Measurements from ENCODE around the gene TCERG1L. TPM values are rescaled to one million over a fixed set of nuclear protein-coding genes. Genes with fewer than 3 reads are reported as not detected.
"Not testable (repeated sequence)": the region's sequence is repeated elsewhere in the genome, so short reads cannot be mapped to it uniquely, and the experiment has no call there.

The TCERG1L gene
- total RNA-seq, 2 experiments from 2014 or later, result 0.08 TPM; not detected in 1

- no peak for DNase-seq
- no peak overlapping the region for H3K27ac Mint-ChIP-seq
- peaks cover 2% of the 10 kb centered on the region for H3K9me3 Mint-ChIP-seq
- no peak overlapping the region for H3K4me3 Mint-ChIP-seq
- H3K27me3 Mint-ChIP-seq, result peaks cover 2% of the 10 kb centered on the region
- H3K4me1 Mint-ChIP-seq, result no peaks in the 10 kb centered on the region
- no peaks in the 10 kb centered on the region for H3K36me3 Mint-ChIP-seq
Measured at GRCh38 chr10:131177431-131178327, 133.8 kb downstream of the TCERG1L start.

DNA sequence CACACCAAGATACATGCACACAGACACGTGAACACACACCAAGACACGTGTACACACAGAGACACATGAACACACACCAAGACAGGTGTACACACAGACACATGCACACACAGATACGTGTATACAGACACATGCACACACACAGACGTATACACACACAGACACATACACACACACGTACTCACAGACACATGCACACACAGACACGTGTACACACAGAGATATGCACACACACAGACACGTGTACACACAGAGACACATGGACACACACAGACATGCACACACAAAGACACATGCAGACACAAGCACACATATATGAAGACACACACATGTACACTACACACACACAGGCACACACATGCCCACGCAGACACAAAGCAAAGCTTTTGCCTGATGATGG is 134.6 kb downstream of the TCERG1L start:
- DNase-seq, result no peak
- Mint-ChIP-seq H3K4me1 (no peaks in the 10 kb centered on the region), H3K27me3 (peaks cover 2% of the 10 kb centered on the region), H3K27ac (no peak overlapping the region), H3K9me3 (peaks cover 2% of the 10 kb centered on the region), H3K4me3 (no peak overlapping the region), H3K36me3 (no peaks in the 10 kb centered on the region)

DNA sequence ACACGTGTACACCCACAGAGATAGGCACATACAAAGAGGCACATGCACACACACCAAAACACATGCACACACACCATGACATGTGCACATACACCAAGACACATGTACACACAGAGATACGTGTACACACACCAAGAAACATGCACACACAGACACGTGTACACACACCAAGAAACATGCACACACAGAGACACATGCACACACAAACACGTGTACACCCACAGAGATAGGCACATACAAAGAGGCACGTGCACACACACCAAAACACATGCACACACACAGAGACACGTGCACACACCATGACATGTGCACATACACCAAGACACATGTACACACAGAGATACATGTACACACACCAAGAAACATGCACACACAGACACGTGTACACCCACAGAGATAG is 135.2 kb downstream of the TCERG1L start:
- not testable (repeated sequence) for H3K27ac Mint-ChIP-seq, H3K36me3 Mint-ChIP-seq, H3K4me1 Mint-ChIP-seq, H3K27me3 Mint-ChIP-seq, DNase-seq, H3K4me3 Mint-ChIP-seq, H3K9me3 Mint-ChIP-seq

- H3K27me3 Mint-ChIP-seq, result peaks cover 6% of the 10 kb centered on the region
- H3K4me3 Mint-ChIP-seq, result no peak overlapping the region
- H3K36me3 Mint-ChIP-seq, result no peaks in the 10 kb centered on the region
- DNase-seq, result no peak
- no peak overlapping the region for H3K27ac Mint-ChIP-seq
- H3K9me3 Mint-ChIP-seq, result peaks cover 2% of the 10 kb centered on the region
- no peaks in the 10 kb centered on the region for H3K4me1 Mint-ChIP-seq
Measured at GRCh38 chr10:131175891-131176290, 135.6 kb downstream of the TCERG1L start.

DNA sequence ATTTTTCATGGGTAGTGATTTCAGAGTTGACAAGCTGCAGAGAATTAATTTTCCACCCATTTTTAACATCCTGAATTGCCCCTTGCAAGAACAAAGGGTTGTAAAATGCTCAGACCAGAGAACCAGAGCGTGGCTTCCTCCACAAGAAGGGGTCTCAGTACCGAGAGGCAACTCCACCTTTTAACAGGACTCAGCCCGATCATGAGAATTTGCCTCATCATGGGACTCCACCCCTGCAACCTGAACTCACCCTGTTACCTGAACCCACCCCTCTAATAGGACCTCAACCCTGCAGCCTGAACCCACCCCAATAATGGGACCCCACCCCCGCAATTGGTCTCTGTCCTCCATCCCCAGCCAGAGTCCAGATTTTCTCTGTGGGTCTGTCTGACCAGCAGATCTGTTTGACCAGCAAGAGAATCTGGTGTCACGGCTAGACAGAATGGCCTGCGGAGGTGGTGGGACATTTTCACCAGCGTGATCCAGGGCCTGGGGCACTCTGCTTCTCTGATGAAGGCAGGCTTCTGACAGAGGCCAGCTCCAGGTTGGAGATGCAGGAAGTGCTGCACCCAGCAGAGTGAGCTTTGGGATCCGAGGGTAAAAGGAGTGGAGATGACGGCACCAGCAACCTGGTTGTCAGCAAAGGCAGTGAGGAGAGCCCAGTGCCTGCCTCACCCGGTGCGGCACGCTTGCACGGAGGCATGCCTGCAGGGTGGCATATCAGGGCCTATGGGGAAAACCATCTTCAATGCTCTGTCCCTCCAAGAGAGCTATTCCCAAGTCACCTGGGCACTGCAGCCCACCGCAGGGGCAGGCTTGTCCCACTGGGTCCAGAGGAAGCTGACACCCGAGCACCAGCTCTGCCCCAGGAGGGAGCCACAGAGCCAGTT is 136.6 kb downstream of the TCERG1L start:
- no peaks in the 10 kb centered on the region for H3K36me3 Mint-ChIP-seq
- peaks cover 4% of the 10 kb centered on the region for H3K27me3 Mint-ChIP-seq
- no peak overlapping the region for H3K4me3 Mint-ChIP-seq
- no peaks in the 10 kb centered on the region for H3K4me1 Mint-ChIP-seq
- H3K9me3 Mint-ChIP-seq, result peaks cover 2% of the 10 kb centered on the region
- DNase-seq, result no peak
- H3K27ac Mint-ChIP-seq, result no peak overlapping the region

- H3K4me1 Mint-ChIP-seq, result no peaks in the 10 kb centered on the region
- H3K27ac Mint-ChIP-seq, result no peak overlapping the region
- no peak overlapping the region for H3K4me3 Mint-ChIP-seq
- DNase-seq, result no peak
- peaks cover 4% of the 10 kb centered on the region for H3K27me3 Mint-ChIP-seq
- H3K36me3 Mint-ChIP-seq, result no peaks in the 10 kb centered on the region
- H3K9me3 Mint-ChIP-seq, result peaks cover 2% of the 10 kb centered on the region
Measured at GRCh38 chr10:131174211-131174565, 137.3 kb downstream of the TCERG1L start.

DNA sequence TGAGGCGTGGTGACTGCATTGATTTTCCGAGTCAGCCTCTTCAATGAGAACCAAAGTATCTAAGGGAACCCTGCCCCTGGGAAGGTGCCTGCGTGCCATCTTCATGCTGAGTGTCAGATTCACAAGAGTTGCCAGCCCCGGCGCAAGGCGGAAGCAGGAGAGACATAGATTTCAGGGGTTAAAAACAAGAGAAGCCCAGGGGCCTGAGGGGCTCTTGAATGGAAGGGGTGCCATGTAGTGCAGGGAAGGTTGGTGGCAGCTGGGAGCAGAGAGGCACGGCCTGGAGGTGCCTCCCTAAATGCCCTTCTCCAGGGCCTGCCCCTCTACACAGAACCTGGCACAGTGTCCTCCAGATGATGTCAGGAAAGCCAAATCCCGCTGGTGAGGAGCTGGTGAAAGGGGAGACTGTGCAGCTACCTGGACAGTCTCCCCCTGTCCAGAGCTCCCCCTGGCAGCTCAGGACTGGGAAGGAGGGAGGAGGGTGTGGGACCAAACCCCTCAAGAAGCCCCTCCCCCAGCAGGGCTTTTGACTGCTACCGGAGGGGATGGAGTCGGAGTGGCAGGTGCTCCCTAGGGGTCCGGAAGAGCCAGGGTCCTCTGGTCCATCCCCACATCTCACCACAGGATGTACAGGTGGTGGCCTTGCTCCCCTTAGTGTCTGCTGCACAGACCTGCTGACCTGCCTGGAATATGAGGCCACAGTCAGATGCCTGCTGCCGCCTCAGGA is 137.9 kb downstream of the TCERG1L start:
- H3K36me3 Mint-ChIP-seq, result no peaks in the 10 kb centered on the region
- DNase-seq, result no peak

GRCh38 chr10:131172433-131172832 is 139.1 kb downstream of the TCERG1L start:
- Mint-ChIP-seq H3K9me3 (peaks cover 2% of the 10 kb centered on the region), H3K4me3 (no peak overlapping the region), H3K27ac (no peak overlapping the region), H3K36me3 (no peaks in the 10 kb centered on the region), H3K27me3 (peaks cover 4% of the 10 kb centered on the region), H3K4me1 (no peaks in the 10 kb centered on the region)
- no peak for DNase-seq

More for the DNA sequence above, 137.9 kb downstream of the TCERG1L start:
- Mint-ChIP-seq H3K4me1 (no peaks in the 10 kb centered on the region), H3K4me3 (no peak overlapping the region), H3K27me3 (peaks cover 4% of the 10 kb centered on the region), H3K27ac (no peak overlapping the region), H3K9me3 (peaks cover 2% of the 10 kb centered on the region)

- no peak for DNase-seq
- no peaks in the 10 kb centered on the region for H3K9me3 Mint-ChIP-seq
- no peaks in the 10 kb centered on the region for H3K4me1 Mint-ChIP-seq
- H3K36me3 Mint-ChIP-seq, result no peaks in the 10 kb centered on the region
- H3K27ac Mint-ChIP-seq, result no peak overlapping the region
- H3K4me3 Mint-ChIP-seq, result no peak overlapping the region
- peaks cover 4% of the 10 kb centered on the region for H3K27me3 Mint-ChIP-seq
Measured at GRCh38 chr10:131169146-131169545, 142.4 kb downstream of the TCERG1L start.

DNA sequence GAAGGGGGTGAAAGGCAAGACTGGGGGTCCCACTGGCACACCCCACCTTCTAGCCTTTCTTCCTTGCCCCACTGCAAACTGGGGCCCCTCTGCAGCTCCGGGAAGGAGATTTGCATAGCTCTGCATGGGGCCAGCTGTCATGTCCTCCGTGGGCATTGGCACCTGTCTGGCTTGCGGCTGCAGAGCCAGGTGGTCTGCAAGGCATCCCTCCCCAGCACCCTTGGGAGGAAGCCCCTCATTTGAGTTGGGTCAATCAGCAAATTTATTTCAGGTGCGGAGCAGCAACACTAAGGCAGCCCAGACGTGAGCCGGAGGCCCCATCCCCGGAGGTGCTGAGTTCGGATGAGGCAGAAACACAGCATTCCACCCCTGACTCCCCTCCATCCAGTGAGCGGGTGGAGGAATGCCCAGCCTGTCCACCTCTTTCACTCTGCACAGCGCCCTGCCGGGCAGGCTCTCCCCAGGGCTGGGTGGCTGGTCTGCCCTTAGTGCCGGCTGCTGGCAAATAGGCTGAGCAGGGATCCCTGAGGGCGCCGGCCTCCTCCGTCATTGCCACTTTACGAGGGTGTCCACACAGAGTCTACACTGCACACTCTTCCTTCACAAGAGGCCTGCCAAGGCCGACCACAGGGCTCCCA is 143.2 kb downstream of the TCERG1L start:
- peaks cover 4% of the 10 kb centered on the region for H3K27me3 Mint-ChIP-seq
- H3K36me3 Mint-ChIP-seq, result no peaks in the 10 kb centered on the region
- H3K27ac Mint-ChIP-seq, result no peak overlapping the region
- H3K4me1 Mint-ChIP-seq, result no peaks in the 10 kb centered on the region
- no peaks in the 10 kb centered on the region for H3K9me3 Mint-ChIP-seq
- H3K4me3 Mint-ChIP-seq, result no peak overlapping the region
- DNase-seq, result no peak

GRCh38 chr10:131167036-131167860 is 144.3 kb downstream of the TCERG1L start:
- Mint-ChIP-seq H3K27me3 (peaks cover 4% of the 10 kb centered on the region), H3K9me3 (no peaks in the 10 kb centered on the region), H3K36me3 (no peaks in the 10 kb centered on the region), H3K4me3 (no peak overlapping the region), H3K27ac (no peak overlapping the region), H3K4me1 (no peaks in the 10 kb centered on the region)
- no peak for DNase-seq

DNA sequence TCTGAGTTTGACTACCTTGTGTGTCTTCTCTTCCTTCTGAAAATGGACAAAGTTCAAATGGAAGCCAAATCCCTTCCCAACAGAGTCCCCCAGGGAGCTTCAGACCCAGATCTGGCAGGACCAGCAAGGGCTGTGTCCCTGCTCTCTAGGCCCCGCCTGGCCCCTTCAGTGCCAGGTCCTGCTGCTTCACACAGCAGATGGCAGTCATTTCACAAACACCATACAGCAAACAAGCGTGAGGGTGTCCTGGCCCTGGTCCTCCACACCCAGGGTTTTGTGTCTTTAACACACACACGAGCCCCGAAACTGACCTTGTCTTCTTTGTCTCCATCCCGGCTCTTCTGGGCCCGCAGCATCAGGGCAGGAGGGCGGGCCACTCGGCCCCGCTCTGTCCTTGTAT is 145.0 kb downstream of the TCERG1L start:
- peaks cover 4% of the 10 kb centered on the region for H3K27me3 Mint-ChIP-seq
- H3K4me3 Mint-ChIP-seq, result no peak overlapping the region
- DNase-seq, result no peak
- no peaks in the 10 kb centered on the region for H3K9me3 Mint-ChIP-seq
- H3K4me1 Mint-ChIP-seq, result no peaks in the 10 kb centered on the region
- H3K27ac Mint-ChIP-seq, result no peak overlapping the region
- H3K36me3 Mint-ChIP-seq, result no peaks in the 10 kb centered on the region

DNA sequence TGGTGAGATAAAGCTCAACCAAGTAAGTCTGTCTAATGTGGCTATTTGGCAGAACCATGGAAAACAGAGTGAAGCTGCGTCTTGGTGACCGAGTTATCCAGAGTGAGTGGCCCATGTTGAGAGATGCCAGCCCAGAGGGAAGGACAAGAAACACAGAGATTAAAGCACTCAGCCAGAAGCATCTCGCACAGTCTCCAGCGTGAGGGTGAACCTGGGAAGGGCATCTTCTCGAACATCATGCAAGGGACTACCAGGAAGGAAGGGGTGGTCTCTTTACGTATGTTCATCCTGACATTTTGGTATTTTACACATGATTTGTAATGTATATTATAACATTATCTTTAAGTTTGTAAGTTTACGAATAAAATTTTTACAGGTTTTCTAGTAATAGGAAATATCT is 146.4 kb downstream of the TCERG1L start:
- Mint-ChIP-seq H3K27me3 (no peaks in the 10 kb centered on the region), H3K4me1 (no peaks in the 10 kb centered on the region)

More for the DNA sequence above, 146.4 kb downstream of the TCERG1L start:
- Mint-ChIP-seq H3K27ac (no peak overlapping the region), H3K36me3 (no peaks in the 10 kb centered on the region), H3K4me3 (no peak overlapping the region), H3K9me3 (no peaks in the 10 kb centered on the region)
- no peak for DNase-seq

Measured in activated naive CD8-positive, alpha-beta T cell treated with anti-CD3 and anti-CD28 coated beads for 36 hours (primary cell).